ENCODE data around the gene RIN3.

The RIN3 gene

GRCh38 chr14:92505826-92506225 is 7.8 kb upstream of the RIN3 start:
- no peak for TF ChIP-seq MYC (IDR thresholded peaks at IDR 0.05; ENCODE audit: low read depth, low read length)
- no peak for TF ChIP-seq POLR2A (IDR thresholded peaks at IDR 0.05; ENCODE audit: extremely low read depth, insufficient read length)

GRCh38 chr14:92506231-92506630 is 7.3 kb upstream of the RIN3 start:
- no peak for DNase-seq (ENCODE audit: low read depth)
- TF ChIP-seq CTCF (IDR thresholded peaks at IDR 0.05; ENCODE audit: low read depth, low read length): no peak
- TF ChIP-seq, protein P1, sequence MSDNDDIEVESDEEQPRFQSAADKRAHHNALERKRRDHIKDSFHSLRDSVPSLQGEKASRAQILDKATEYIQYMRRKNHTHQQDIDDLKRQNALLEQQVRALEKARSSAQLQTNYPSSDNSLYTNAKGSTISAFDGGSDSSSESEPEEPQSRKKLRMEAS (IDR thresholded peaks at IDR 0.05; ENCODE audit: low read depth, low read length): no peak
- no peak for TF ChIP-seq POLR2A (IDR thresholded peaks at IDR 0.05; ENCODE audit: extremely low read depth, insufficient read length)
- no peak for TF ChIP-seq MYC (IDR thresholded peaks at IDR 0.05; ENCODE audit: low read depth, low read length)
- H3K4me3 ChIP-seq (ENCODE audit: low read depth, low read length): no peak overlapping the region

More at GRCh38 chr14:92505826-92506225, 7.8 kb upstream of the RIN3 start:
- no peak overlapping the region for H3K4me3 ChIP-seq (ENCODE audit: low read depth, low read length)
- DNase-seq (ENCODE audit: low read depth): no peak

- TF ChIP-seq, protein P1 (IDR thresholded peaks at IDR 0.05; ENCODE audit: low read depth, low read length): no peak
- no peak for TF ChIP-seq POLR2A (IDR thresholded peaks at IDR 0.05; ENCODE audit: extremely low read depth, insufficient read length)
- TF ChIP-seq MYC (IDR thresholded peaks at IDR 0.05; ENCODE audit: low read depth, low read length): no peak
- no peak for TF ChIP-seq CTCF (IDR thresholded peaks at IDR 0.05; ENCODE audit: low read depth, low read length)
- H3K4me3 ChIP-seq (ENCODE audit: low read depth, low read length): no peak overlapping the region
- peak; percentile 65 for DNase-seq (ENCODE audit: low read depth)
Observed at GRCh38 chr14:92507174-92507768, 6.3 kb upstream of the RIN3 start.

DNA sequence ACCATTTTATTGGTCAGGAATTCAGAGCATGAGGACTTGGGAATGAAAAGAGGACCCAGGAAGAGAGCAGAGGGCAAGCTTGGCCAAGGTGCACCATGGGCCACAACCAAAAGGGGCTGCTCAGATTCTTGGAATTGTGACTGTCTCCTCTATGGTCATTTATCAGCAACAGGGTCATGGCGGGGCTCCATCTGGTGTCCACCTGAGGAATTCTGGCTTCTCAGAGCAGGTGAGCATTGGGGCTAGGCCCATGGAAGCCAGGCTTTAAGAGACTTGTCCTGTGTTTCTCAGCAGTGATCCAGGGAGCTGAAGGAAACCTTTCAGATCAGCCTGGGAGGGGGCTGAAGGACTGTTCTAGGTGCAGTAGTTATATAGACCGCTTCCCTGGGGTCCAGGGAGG is 2.6 kb upstream of the RIN3 start:
- no peak for DNase-seq (ENCODE audit: low read depth)
- no peak overlapping the region for H3K4me3 ChIP-seq (ENCODE audit: low read depth, low read length)
- no peak for TF ChIP-seq MYC (IDR thresholded peaks at IDR 0.05; ENCODE audit: low read depth, low read length)
- TF ChIP-seq CTCF (IDR thresholded peaks at IDR 0.05; ENCODE audit: low read depth, low read length): peak; percentile 22

- TF ChIP-seq MYC (IDR thresholded peaks at IDR 0.05; ENCODE audit: low read depth, low read length) (no peak), POLR2A (IDR thresholded peaks at IDR 0.05; ENCODE audit: extremely low read depth, insufficient read length) (no peak), CTCF (IDR thresholded peaks at IDR 0.05; ENCODE audit: low read depth, low read length) (no peak)
- TF ChIP-seq, protein P1 (IDR thresholded peaks at IDR 0.05; ENCODE audit: low read depth, low read length): no peak
- no peak for DNase-seq (ENCODE audit: low read depth)
- H3K4me3 ChIP-seq (ENCODE audit: low read depth, low read length): no peak overlapping the region
Observed at GRCh38 chr14:92511453-92512238, 1.9 kb upstream of the RIN3 start.

DNA sequence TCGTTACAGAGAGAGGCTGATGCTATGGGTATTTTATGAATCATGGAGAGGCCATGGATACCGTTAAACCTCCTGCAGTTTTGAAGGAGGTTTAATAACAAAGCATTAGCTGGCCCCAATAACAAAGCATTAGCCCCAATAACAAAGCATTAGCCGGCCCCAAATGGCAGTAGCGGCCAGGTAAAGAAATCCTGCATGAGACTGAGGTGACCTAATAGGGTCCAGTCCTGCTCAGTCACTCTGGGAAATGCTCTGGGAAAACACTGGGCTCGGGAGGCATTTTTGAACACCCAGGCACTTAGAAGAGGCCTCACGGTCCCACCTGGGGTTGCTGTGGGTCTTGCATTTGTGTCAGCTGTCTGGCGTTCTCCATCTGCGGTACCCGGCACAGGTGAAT is 776 bp upstream of the RIN3 start:
- TF ChIP-seq CTCF (IDR thresholded peaks at IDR 0.05; ENCODE audit: low read depth, low read length) (no peak), POLR2A (IDR thresholded peaks at IDR 0.05; ENCODE audit: extremely low read depth, insufficient read length) (no peak), MYC (IDR thresholded peaks at IDR 0.05; ENCODE audit: low read depth, low read length) (no peak)
- TF ChIP-seq, protein P1 (IDR thresholded peaks at IDR 0.05; ENCODE audit: low read depth, low read length): no peak
- no peak overlapping the region for H3K4me3 ChIP-seq (ENCODE audit: low read depth, low read length)
- DNase-seq (ENCODE audit: low read depth): no peak

Measured in NB4 (cell line).